ENCODE data around the gene SYT13.

SYT13 gene

DNA sequence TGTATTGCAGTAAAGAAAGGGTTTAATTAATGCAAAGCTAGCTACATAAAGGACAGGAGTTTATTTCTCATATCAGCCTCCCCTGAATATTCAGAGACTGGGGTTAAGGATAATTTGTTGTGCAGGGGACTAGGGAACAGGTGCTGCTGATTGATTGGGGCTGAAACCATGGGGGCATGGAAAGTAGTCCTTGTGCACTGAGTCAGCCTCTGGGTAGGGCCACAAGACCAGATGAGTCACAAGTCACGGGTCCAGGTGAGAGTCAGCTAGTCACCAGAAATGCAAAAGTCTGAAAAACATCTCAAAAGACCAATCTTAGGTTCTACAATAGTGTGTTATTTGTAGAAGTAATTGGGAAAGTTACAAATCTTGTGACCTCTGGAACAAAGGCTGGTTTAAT, 32.9 kb upstream of the SYT13 start:
- H3K36me3 ChIP-seq (replicated peaks): no peaks in the 10 kb centered on the region
- no peak overlapping the region for H3K4me3 ChIP-seq (ENCODE audit: low read depth, low read length)
- no peak for DNase-seq
- TF ChIP-seq, protein P1, sequence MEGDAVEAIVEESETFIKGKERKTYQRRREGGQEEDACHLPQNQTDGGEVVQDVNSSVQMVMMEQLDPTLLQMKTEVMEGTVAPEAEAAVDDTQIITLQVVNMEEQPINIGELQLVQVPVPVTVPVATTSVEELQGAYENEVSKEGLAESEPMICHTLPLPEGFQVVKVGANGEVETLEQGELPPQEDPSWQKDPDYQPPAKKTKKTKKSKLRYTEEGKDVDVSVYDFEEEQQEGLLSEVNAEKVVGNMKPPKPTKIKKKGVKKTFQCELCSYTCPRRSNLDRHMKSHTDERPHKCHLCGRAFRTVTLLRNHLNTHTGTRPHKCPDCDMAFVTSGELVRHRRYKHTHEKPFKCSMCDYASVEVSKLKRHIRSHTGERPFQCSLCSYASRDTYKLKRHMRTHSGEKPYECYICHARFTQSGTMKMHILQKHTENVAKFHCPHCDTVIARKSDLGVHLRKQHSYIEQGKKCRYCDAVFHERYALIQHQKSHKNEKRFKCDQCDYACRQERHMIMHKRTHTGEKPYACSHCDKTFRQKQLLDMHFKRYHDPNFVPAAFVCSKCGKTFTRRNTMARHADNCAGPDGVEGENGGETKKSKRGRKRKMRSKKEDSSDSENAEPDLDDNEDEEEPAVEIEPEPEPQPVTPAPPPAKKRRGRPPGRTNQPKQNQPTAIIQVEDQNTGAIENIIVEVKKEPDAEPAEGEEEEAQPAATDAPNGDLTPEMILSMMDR (IDR thresholded peaks at IDR 0.05; ENCODE audit: low read depth, low read length, missing control alignments): no peak
- no peak overlapping the region for H3K27ac ChIP-seq
- H3K27me3 ChIP-seq (replicated peaks): no peaks in the 10 kb centered on the region
- in situ Hi-C loops (cut with HindIII; ENCODE audit: low pct_ligation_motif_present, low sequenced_read_pairs): no loop called here

DNA sequence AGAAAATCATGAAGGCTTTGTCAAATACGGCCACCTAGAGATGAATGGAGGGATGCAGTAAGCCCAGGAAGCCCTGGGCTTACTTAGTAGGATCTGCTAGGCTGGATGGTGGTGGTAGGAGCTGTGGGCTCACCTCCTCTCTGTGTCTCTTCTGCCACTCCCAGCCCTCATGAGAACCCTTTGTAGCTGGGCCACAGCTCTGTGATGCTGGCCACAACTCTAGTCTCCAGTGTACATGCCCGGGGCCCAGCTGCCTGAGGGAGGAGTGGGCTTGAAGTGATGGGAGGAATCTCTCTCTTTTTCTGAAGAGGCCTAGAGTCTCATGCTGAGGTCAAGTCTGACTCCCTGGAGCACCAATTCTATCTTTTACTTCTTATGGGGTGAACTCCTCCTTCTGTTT, 32.4 kb upstream of the SYT13 start:
- Histone ChIP-seq H3K36me3 (replicated peaks) (no peaks in the 10 kb centered on the region), H3K27me3 (replicated peaks) (peaks cover under 1% of the 10 kb centered on the region), H3K4me3 (ENCODE audit: low read depth, low read length) (no peak overlapping the region), H3K27ac (no peak overlapping the region)
- no peak for DNase-seq
- in situ Hi-C loops (cut with HindIII; ENCODE audit: low pct_ligation_motif_present, low sequenced_read_pairs): no loop called here
- TF ChIP-seq, protein P1 (IDR thresholded peaks at IDR 0.05; ENCODE audit: low read depth, low read length, missing control alignments): no peak

DNA sequence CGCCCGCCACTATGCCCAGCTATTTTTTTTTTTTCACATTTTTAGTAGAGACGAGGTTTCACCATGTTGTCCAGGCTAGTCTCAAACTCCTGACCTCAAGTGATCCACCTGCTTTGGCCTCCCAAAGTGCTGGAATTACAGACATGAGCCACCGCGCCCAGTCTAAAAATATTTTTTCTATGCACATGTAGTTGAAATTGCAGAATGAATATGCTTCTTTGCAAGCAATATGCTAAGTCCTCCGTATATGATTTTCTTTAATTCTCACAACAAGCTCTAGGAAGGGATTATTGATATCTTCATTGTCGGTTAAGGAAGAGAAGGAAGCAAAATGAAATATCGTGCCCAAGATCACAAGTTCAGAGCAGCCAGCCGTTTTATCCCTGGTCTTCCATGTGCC, 30.1 kb upstream of the SYT13 start:
- Histone ChIP-seq H3K4me3 (ENCODE audit: low read depth, low read length) (no peak overlapping the region), H3K27me3 (replicated peaks) (peaks cover 3% of the 10 kb centered on the region)

DNA sequence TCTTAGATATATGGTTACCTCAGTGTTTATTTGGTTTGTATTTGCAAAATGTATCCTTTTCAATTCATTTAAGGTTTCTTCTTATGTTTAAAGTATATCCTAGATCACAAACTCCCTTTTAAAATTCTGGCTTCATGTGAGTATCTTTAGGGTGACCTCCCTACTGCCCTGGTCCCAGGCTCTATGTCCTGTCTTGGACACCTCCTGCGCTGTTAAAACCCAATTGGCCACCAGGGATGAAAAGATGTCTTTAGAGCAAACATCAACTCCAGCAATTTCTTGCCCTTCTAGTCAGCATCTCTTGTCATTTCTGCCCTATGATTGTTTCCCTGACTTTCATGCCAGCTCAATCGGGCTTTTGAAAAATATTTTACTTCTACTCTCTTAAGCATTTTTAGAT, 28.8 kb upstream of the SYT13 start:
- TF ChIP-seq, protein P1 (IDR thresholded peaks at IDR 0.05; ENCODE audit: low read depth, low read length, missing control alignments): no peak
- in situ Hi-C loops (cut with HindIII; ENCODE audit: low pct_ligation_motif_present, low sequenced_read_pairs): no loop called here
- peaks cover 3% of the 10 kb centered on the region for H3K27me3 ChIP-seq (replicated peaks)
- no peaks in the 10 kb centered on the region for H3K36me3 ChIP-seq (replicated peaks)
- H3K27ac ChIP-seq: no peak overlapping the region
- H3K4me3 ChIP-seq (ENCODE audit: low read depth, low read length): no peak overlapping the region
- DNase-seq: no peak

More for the DNA sequence above, 30.1 kb upstream of the SYT13 start:
- H3K36me3 ChIP-seq (replicated peaks): no peaks in the 10 kb centered on the region
- in situ Hi-C loops (cut with HindIII; ENCODE audit: low pct_ligation_motif_present, low sequenced_read_pairs): no loop called here
- DNase-seq: no peak
- TF ChIP-seq, protein P1 (IDR thresholded peaks at IDR 0.05; ENCODE audit: low read depth, low read length, missing control alignments): no peak
- H3K27ac ChIP-seq: no peak overlapping the region

DNA sequence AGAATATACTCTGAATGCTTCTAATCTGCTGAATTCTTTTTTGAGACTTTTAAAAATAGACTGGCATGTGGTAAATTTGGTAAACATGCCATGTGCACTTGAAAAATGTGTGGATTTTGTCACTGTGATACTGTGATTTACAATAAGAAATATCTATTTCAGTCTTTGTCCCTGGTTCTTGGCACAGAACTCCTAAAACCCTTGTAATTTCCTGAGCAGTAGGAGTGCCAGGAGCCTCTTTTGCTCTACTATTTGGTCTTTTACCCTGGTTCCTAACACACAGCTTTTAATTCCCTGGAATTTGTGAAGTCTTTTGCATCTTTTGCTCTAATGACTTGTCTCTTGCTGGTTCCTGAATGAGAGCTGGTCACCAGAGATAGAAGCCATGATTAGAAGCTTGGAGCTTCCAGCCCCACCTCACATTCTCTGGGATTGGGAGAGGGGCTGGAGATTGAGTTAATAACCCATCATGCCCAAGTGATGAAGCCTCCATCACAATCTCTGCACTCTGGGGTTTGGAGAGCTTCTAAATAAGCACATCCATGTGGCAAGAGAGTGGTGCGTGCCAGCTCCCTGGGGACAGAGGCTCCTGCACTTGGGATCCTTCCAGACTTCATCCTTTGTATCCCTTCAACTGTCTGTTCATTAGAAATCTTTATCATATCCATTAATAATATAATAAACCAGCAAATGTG, 27.2 kb upstream of the SYT13 start:
- TF ChIP-seq, protein P1 (IDR thresholded peaks at IDR 0.05; ENCODE audit: low read depth, low read length, missing control alignments): no peak
- DNase-seq: no peak
- Histone ChIP-seq H3K27me3 (replicated peaks) (peaks cover 3% of the 10 kb centered on the region), H3K36me3 (replicated peaks) (no peaks in the 10 kb centered on the region), H3K4me3 (ENCODE audit: low read depth, low read length) (no peak overlapping the region), H3K27ac (no peak overlapping the region)
- in situ Hi-C loops (cut with HindIII; ENCODE audit: low pct_ligation_motif_present, low sequenced_read_pairs): no loop called here

Measured in brain microvascular endothelial cell (primary cell).